ENCODE measurements around the gene SUPV3L1. TPM values are rescaled to one million over a fixed set of nuclear protein-coding genes. Genes with fewer than 3 reads are reported as not detected.

Gene SUPV3L1
- total and polyA plus RNA-seq, 10 of the 15 experiments (the other 5 are each of a cell fraction or from before 2014, with no cell fraction given), result 18.4 to 57.8 (median 44.2) TPM

DNA sequence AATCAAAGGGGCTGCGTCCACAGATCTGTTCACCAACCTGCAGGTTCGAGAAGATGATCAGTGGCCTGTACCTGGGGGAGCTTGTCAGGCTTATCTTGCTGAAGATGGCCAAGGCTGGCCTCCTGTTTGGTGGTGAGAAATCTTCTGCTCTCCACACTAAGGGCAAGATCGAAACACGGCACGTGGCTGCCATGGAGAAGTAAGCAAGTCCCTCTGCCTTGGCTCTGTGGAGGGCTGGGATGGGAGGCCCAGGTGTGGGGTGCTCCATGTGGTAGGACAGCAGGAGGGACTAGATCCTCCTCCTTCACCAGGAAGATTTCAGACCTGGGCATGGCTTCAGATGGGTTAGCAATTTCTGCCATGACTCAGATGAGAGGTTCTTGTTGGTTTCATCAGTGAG is 66.0 kb downstream of the SUPV3L1 start:
- Histone ChIP-seq H3K27me3 (replicated peaks in 1 of 2; ENCODE audit: control insufficient read depth in 2 of 2, insufficient read depth in 2 of 2, low read length in 1 of 2) (no peaks in the 10 kb centered on the region), H3K79me2 (ENCODE audit: control insufficient read depth, insufficient read depth, low read length) (no peaks in the 10 kb centered on the region), H3K4me1 (ENCODE audit: control insufficient read depth, insufficient read depth, low read length) (no peaks in the 10 kb centered on the region), H3K9me3 (replicated peaks; ENCODE audit: control insufficient read depth, insufficient read depth, low read length) (no peaks in the 10 kb centered on the region), H3K4me2 (ENCODE audit: control insufficient read depth, insufficient read depth) (no peak overlapping the region), H4K20me1 (ENCODE audit: control insufficient read depth, insufficient read depth) (no peaks in the 10 kb centered on the region), H3K36me3 (ENCODE audit: control insufficient read depth in 2 of 2, insufficient read depth in 2 of 2, low read length in 1 of 2) (no peaks in the 10 kb centered on the region), H3K9ac (ENCODE audit: control insufficient read depth, insufficient read depth, low read length) (no peak overlapping the region), H2AFZ (ENCODE audit: control insufficient read depth, low read depth, low read length) (no peak overlapping the region), H3K27ac (ENCODE audit: control insufficient read depth, insufficient read depth) (no peak overlapping the region), H3K4me3 (no peak overlapping the region)
- ChIA-PET SMC1A (ENCODE audit: uncharacterized antibody, unreplicated experiment) (interaction anchor here (1.3 to 1.6 kb wide), 2 partner anchors 9 to 17 kb away, joined by 3 read pairs; no protein-coding TSS in a partner anchor), POLR2A (no interaction called here), RAD21 (ENCODE audit: unreplicated experiment) (interaction anchor here (1.0 kb wide), 1 partner anchor 261 kb away, joined by 3 read pairs; no protein-coding TSS in a partner anchor), CTCF (interaction anchor here (1.4 to 2.5 kb wide), 2 partner anchors 147 to 162 kb away, joined by 3 to 7 read pairs; no protein-coding TSS in a partner anchor)
- intact Hi-C loops (cut with micrococcal nuclease; ENCODE audit: unreplicated experiment), result no loop called here
- in situ Hi-C loops (cut with MboI), result no loop called here
- WGBS (ENCODE audit: insufficient coverage, insufficient replicate concordance, low lambda C conversion rate, missing lambda C conversion rate), result 39% methylated on average over 5 of the region's 5 CpGs
- no TSS peak for BruUV-seq (replicated peaks)
- no peak for ATAC-seq
- TF ChIP-seq ETV6 (conservative IDR thresholded peaks at IDR 0.05 in 1 of 2, IDR thresholded peaks at IDR 0.05 in 1 of 2; ENCODE audit: borderline replicate concordance in 1 of 2, low read depth in 1 of 2) (no peak), ZNF384 (IDR thresholded peaks at IDR 0.05; ENCODE audit: borderline replicate concordance, low read depth, low read length) (no peak), POLR2AphosphoS5 (IDR thresholded peaks at IDR 0.05; ENCODE audit: low read length) (no peak), PML (IDR thresholded peaks at IDR 0.05; ENCODE audit: low read length) (no peak), POLR2AphosphoS2 (IDR thresholded peaks at IDR 0.05; ENCODE audit: low read depth, low read length) (no peak), GABPA (IDR thresholded peaks at IDR 0.05; ENCODE audit: low read depth) (no peak), TCF7 (IDR thresholded peaks at IDR 0.05; ENCODE audit: borderline replicate concordance) (no peak), CHD4 (IDR thresholded peaks at IDR 0.05) (no peak), CBX3 (IDR thresholded peaks at IDR 0.05; ENCODE audit: borderline replicate concordance, low read depth) (no peak), JUND (IDR thresholded peaks at IDR 0.05; ENCODE audit: low read depth, low read length) (no peak), KAT2A (conservative IDR thresholded peaks at IDR 0.05; ENCODE audit: control insufficient read depth, low read depth, low read length) (no peak), SIX5 (IDR thresholded peaks at IDR 0.05; ENCODE audit: low read depth, low read length, severe bottlenecking) (no peak), IRF4 (IDR thresholded peaks at IDR 0.05; ENCODE audit: low read depth, low read length) (no peak), NFYA (IDR thresholded peaks at IDR 0.05; ENCODE audit: borderline replicate concordance, low read depth, low read length) (no peak)
- TF ChIP-seq, protein P1, sequence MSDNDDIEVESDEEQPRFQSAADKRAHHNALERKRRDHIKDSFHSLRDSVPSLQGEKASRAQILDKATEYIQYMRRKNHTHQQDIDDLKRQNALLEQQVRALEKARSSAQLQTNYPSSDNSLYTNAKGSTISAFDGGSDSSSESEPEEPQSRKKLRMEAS (IDR thresholded peaks at IDR 0.05; ENCODE audit: low read depth, low read length), result no peak
- TF ChIP-seq, protein P2, sequence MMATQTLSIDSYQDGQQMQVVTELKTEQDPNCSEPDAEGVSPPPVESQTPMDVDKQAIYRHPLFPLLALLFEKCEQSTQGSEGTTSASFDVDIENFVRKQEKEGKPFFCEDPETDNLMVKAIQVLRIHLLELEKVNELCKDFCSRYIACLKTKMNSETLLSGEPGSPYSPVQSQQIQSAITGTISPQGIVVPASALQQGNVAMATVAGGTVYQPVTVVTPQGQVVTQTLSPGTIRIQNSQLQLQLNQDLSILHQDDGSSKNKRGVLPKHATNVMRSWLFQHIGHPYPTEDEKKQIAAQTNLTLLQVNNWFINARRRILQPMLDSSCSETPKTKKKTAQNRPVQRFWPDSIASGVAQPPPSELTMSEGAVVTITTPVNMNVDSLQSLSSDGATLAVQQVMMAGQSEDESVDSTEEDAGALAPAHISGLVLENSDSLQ (IDR thresholded peaks at IDR 0.05), result no peak
- FAIRE-seq, result no peak
- DNase-seq (ENCODE audit: low read depth, low spot score), result no peak

Data from GM12878 (cell line).